Measurements from ENCODE around the gene CDK5RAP1. TPM values are rescaled to one million over a fixed set of nuclear protein-coding genes. Genes with fewer than 3 reads are reported as not detected.

Gene CDK5RAP1
- total and polyA plus RNA-seq, 9 of the 15 experiments (the other 6 are each of a cell fraction or from before 2014, with no cell fraction given) = 41.6 to 127 (median 58.3) TPM

- TF ChIP-seq TEAD1 (CRISPR knock-in tag; IDR thresholded peaks at IDR 0.05) (peak in 1 of 2 experiments; percentile 60; a peak in 1 of 4 replicates), ZNF785 (CRISPR knock-in tag; IDR thresholded peaks at IDR 0.05) (no peak), SNIP1 (IDR thresholded peaks at IDR 0.05; ENCODE audit: low read depth) (no peak), SMARCA4 (IDR thresholded peaks at IDR 0.05) (0 out of 2 replicates have a peak, but pooled peaks have one; percentile 30), ZFX (CRISPR knock-in tag; IDR thresholded peaks at IDR 0.05) (peak; percentile 83), POLR2AphosphoS5 (IDR thresholded peaks at IDR 0.05; ENCODE audit: control insufficient read depth, insufficient read depth, low read depth, low read length) (peak; percentile 73), SAFB (IDR thresholded peaks at IDR 0.05; ENCODE audit: borderline replicate concordance, low read depth, low read length) (no peak), THAP7 (CRISPR knock-in tag; IDR thresholded peaks at IDR 0.05) (no peak), SOX6 (IDR thresholded peaks at IDR 0.05) (peak; percentile 44), TAF15 (IDR thresholded peaks at IDR 0.05; ENCODE audit: low read depth, low read length) (no peak), HSF4 (CRISPR knock-in tag; IDR thresholded peaks at IDR 0.05; ENCODE audit: borderline replicate concordance) (no peak), NBN (IDR thresholded peaks at IDR 0.05; ENCODE audit: low read depth) (peak; percentile 72; the same call in 1 of the 2 replicates), NEUROD1 (IDR thresholded peaks at IDR 0.05; ENCODE audit: borderline replicate concordance, low read depth, low read length, partially characterized antibody) (peak; percentile 92), RB1 (IDR thresholded peaks at IDR 0.05; ENCODE audit: low read depth) (peak; percentile 90), ZNF354B (CRISPR knock-in tag; IDR thresholded peaks at IDR 0.05) (no peak), ZNF639 (CRISPR knock-in tag; conservative IDR thresholded peaks at IDR 0.05 in 1 of 2, IDR thresholded peaks at IDR 0.05 in 1 of 2) (peak in 1 of 2 experiments; percentile 38; a peak in 1 of 4 replicates), MYC (IDR thresholded peaks at IDR 0.05; ENCODE audit: low read depth, low read length) (peak; percentile 73), MYC (CRISPR knock-in tag; IDR thresholded peaks at IDR 0.05; ENCODE audit: borderline replicate concordance, low read depth) (no peak), ZNF717 (CRISPR knock-in tag; IDR thresholded peaks at IDR 0.05) (no peak), ZNF175 (CRISPR knock-in tag; IDR thresholded peaks at IDR 0.05; ENCODE audit: low read depth) (peak; percentile 88), NR2C2 (CRISPR knock-in tag; IDR thresholded peaks at IDR 0.05) (peak; percentile 80), NR2C2 (tag; IDR thresholded peaks at IDR 0.05) (peak; percentile 94), MTA2 (IDR thresholded peaks at IDR 0.05; ENCODE audit: low read depth) (0 out of 2 replicates have a peak, but pooled peaks have one; percentile 39)
- TF ChIP-seq, protein P1, sequence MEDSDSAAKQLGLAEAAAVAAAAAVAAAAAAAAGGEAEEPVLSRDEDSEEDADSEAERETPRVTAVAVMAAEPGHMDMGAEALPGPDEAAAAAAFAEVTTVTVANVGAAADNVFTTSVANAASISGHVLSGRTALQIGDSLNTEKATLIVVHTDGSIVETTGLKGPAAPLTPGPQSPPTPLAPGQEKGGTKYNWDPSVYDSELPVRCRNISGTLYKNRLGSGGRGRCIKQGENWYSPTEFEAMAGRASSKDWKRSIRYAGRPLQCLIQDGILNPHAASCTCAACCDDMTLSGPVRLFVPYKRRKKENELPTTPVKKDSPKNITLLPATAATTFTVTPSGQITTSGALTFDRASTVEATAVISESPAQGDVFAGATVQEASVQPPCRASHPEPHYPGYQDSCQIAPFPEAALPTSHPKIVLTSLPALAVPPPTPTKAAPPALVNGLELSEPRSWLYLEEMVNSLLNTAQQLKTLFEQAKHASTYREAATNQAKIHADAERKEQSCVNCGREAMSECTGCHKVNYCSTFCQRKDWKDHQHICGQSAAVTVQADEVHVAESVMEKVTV (CRISPR knock-in tag; IDR thresholded peaks at IDR 0.05) = no peak
These were observed at the start of gene CDK5RAP1 (continued) for GRCh38 chr20:33401184-33401920.
